GM19324 (cell line): ENCODE results near the gene PLCB1.

ENCODE experiments used
- ATAC-seq: cut with Tn5 transposase; IDR thresholded peaks from one replicate; pipeline ENCODE4 v1.9.1; 2021; ENCODE audit warnings: mild to moderate bottlenecking, moderate library complexity; ENCODE audit not compliant: unreplicated experiment, low FRiP score

PLCB1 gene

DNA sequence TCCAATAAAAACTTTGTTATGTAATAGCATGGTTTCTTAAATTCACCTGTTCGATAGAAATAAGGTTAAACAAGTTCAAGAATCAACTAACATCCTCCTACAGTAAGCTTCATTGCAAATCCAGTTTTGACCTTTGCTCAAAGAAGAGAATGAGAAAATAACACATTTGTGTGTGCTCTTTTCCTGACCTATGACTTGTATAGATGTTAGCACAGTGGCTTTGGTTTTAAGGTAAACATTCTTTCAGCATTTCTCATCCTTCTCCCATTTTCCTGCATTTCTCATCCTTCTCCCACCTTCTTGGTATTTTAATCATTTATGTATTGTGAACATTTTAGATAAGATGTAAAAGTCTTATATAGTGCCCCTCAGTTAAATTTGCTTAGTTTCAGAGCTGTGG, 73.9 kb downstream of the PLCB1 start:
- ATAC-seq = no peak

DNA sequence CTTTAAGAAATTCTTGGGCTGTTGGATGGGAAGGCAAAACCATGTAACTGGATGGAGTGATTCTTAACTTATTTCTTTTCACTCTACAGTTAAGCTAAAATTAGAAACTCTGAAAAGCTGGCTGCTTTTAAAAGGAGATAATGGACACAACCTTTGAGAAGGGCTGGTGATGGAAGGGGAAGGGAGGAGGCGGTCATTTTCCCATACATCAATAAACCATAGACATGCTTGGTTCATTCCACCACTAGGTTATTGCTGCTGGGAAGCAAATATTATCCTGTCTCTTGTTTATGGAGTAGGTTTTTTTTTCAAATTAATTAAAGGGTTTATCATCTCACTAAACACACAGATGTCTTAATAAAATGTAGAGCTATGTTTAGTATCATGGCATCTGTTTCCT, 76.2 kb downstream of the PLCB1 start:
- ATAC-seq = no peak

DNA sequence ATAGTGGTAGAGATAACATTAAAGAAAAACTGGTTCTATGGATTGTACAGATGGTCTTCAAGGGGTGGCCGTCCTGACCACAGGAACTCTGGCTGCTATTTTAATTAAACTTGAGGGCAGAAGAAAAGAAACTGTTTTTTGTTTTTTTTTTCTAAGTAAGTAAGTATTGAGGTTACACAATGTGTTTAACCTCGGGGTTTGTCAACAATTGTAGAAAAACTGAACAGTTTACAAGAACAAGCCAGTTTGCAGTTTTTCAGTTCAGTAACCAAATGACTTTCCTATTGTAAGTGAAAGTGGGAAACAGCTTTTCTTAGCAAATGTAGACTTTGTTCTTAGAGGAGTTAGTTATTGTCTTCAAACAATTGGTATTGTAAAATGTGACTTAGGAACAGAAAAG, 77.0 kb downstream of the PLCB1 start:
- no peak for ATAC-seq

DNA sequence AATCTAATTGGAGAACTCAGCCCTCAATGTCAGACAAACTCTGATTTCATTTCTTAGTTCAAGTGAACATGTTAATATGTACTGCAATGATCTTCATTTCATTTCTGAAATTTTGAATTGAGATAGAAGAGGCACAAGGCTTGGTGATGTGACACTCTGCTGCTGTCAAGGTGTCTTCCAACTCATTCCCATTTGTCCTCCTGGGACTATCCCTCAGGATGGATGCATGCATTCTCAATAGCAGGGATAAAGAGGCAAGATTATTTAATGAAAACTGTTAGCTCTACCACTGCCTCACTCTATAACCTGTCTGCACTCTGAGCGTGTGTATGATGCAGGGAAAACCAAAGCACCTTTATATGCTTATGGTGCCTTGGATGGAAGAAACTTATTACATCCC, 78.7 kb downstream of the PLCB1 start:
- no peak for ATAC-seq

DNA sequence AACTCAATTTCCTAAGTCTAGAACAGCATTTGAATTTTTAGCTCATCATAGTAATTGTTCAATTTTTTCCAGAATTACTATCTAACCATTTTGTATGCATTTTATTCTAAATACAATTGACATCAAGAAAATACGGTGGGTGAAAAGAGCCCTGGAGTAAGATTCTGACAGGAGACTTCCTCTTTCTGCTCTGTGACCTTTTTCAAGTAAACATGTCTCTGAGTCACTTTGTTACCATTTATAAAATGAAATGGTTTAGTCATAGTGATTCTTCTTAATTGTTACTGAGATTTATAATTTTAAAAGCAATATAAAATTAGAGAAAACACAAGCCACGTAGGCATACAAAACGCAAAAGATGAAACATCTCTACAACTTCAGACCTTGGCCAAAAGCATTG, 80.2 kb downstream of the PLCB1 start:
- ATAC-seq = no peak

DNA sequence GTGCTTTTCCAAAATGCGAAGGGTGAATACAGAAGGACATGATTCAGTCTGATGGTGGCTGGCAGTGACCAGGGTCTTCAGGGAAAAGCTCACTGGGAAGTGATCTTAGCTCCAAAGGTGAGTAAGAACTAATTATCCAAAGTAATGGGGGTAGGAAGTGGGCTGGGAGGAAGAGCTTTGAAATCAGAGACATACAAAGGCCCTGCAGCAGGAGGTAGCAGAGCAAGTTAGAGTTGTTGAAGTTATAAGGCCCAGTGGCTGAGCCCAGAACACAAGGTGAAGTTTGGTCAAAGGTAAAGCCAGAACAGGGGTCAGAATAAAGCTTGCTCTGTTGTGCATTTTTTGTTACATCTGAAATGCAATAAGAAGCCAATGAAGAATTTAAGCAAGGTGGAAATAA, 81.2 kb downstream of the PLCB1 start:
- ATAC-seq = no peak

DNA sequence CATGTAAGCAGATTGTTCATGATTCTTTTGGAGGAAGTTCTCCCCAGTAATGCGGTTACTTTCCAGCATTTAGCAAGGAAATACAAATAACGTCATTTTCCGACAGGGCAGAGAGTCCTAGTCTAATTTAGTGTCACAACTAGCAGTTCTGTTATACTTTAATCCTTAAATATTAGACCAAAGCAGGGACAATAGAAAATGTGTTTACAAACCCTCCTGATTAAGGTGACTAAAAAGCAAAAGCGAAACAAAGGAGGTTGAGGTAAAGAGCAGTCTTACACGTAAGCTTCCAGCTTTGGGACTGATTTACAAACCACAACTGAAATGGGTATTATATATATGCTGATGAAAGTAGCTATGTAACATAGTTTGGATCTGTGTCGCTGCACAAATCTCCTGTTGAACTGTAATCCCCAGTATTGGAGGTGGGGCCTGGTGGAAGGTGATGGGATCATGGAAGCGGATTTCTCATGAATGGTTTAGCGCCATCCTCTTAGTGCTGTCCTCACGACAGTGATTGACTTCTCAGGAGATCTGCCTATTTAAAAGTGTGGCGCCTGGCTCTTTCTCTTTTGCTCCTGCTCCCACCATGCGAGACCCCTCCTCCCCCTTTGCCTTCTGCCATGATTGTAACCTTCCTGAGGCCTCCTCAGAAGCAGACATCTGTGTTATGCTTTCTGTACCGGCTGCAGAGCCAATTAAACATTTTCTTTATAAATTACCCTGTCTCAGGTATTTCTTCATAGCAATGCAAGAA, 81.9 kb downstream of the PLCB1 start:
- peak; percentile 83 for ATAC-seq

DNA sequence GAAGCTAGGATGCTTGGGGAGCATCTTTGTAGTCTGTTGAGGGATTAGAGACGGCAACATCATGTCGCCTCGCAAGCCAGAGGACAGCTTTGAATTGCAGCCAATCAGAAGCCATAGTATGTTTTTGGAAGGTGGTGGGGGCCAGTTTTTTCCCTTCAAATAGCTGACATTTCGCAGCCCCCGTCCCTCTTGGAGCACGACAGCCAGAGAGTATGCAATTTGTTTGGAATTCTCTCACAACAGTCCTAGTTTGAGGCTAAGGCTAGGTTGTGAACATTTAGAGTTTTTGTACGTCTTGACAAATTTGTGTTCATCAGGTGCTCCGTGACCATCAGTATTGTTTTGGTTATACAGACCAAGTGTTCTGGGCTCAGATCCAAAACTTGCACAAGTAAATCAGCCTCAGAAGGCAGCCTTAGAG, 83.3 kb downstream of the PLCB1 start:
- no peak for ATAC-seq

DNA sequence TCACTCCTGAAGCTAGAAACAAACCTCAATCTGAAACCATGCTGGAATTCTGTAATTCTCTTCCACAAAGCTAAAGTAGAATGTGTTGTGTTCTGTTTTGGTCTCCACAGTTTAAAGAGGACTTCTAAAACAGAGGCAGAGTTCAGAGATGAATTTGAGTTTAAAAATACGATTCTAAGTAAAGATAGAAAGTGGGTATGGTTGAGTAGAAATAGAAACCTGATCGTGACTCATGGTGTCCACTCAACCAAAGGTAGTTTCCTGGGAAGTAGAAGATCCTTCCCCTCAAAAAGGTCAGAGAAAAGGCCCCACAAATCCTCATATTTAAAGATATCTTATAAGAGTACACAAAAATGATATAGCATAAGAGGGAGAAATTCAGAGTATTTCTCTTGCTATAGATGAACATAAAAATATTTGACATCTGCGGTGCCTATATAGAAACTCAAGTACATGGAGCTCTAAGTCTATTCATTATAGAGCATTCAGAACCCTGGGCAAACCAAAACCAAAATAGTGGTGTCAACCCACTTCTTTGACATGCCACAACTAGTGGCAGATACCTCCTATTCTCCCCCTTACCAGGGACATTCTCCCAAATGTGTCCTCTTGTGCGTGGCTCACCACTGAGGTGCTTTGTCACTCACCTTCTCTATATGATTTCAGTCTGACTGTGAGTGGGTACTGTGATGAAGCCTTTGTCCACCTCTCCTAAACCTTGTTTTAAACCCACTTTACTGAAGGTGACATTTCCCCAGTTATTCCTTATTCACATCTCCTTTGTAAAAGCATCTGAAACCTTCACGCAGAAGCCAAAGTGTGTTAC, 84.5 kb downstream of the PLCB1 start:
- no peak for ATAC-seq

DNA sequence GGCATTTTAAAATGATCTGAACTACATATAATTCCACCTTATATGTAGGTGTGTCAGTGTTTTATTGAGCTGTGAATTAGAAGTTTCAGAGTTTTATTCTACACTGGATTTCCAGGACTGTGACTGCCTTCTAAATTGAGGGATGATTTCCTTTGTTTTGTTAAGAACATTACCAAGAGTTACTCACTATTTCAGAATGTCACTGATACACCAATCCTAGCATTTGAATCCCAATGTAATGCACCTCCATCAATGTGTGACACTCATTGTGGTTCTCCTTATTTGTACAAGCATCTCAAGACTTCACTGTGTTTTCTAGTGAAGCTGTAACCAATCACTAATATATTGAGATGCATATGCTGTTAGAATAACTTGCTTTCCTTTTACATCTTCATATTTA, 86.8 kb downstream of the PLCB1 start:
- no peak for ATAC-seq

DNA sequence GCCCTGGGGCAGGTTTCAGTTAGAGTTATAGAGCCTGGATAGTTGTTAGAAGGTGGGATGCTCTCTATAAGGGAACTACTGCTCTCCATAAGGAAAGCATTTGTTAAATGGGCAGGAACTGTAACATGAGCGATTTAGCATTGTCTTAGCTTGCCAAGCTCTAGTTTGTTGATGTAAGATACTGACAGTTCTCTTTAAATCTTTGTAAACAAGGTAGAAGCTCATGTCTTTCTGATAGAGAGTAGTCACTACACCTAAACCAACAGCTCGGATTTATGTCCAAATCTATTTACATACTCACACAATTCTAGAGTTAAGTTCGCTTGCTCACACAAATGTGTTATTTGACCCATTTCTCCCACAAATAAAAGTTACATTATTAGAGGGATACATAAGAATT, 87.3 kb downstream of the PLCB1 start:
- ATAC-seq = no peak

DNA sequence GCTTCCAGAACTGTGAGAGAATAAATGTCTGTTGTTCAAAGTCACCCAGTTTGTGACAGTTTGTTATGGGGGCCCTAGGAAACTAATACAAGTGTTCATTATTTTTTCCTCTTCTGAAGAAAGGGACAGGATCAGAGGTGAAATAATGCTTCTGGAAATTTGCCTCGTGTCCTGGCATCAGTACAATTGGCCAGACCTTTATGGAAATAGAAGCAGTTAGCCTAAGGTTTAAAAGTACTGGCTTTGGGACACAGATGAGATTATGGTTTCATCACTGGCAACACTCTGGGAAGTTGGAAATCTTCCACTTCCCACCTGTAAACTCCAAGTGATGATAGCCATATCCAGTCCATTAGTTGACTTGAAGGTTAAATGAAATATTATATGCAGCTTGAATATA, 88.7 kb downstream of the PLCB1 start:
- ATAC-seq = no peak

DNA sequence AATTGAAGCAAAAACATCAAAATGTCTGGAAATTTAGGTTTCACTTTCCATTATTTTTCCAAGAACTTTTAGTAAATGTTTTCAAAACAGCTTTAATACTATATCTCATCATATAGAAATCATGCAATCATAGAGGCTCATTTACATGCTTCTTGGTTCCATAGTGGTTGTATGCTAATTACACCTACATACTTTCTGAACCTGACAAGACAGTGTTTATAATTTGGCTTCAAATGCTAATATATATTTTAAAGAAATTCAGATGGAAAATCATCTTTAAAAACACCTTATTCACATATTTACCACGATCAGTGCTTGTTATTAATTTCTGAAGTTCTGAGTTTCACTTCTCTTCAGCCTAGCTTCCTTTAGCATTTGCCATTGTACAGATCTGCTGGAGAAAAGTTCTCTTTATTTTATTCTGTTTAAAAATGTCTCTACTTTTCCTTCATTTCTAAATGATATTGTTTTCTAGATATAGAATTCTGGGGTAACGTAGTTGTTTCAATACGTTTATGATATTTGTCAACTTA, 89.9 kb downstream of the PLCB1 start:
- ATAC-seq = no peak

DNA sequence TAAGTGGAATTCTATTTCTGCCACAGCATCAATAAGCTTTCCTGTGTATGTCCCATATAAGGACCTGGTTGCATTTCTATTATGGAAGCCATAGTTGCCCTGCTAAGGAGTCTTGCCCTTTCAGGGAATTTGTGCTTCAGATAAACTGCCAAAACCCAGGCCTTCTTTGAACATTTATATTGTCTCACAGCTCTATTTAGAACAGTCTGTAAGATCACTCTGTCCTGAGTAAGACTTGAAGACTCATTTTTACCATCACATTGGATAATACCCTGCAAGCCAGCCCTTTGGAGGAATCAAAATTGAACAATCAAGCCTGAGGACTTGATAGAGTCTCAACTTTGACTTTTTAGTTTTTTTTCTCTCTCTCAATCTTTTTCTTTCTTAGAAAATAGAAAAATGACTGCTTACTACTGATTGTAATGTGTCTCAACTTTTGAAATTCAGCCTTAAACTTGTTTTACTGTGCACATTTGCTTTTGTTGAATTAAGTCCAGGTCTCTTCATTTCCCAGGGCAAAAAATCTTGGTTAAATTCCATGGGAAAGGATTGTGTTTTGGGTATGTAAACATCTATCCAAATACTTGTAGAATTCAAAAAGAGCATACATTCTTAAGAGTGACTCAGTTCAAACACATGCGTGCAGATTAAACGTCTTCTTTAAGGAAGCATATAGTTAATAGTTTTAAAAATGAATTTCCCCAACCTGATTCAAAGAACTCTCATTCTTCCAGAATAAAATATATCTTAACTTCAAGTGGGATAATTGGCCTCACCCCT, 91.2 kb downstream of the PLCB1 start:
- ATAC-seq = no peak

DNA sequence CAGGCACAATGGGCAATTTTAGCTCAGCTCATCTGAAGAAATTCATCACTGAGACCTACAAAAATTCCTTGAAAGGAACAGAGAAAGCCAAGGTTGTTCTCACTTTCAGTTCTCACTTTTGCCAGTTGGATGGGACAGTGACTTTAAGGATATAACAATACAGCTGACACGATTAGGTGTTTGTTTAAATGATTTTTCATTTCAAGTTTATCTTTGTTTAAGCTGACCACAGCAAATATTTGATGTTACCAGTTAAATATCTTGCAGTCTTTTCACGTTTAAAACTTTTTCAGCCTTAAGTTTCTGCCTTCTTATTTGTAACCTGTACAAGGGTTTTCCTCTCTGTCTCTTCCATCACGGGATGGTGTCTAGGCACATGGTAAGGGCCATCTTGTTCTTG, 93.6 kb downstream of the PLCB1 start:
- ATAC-seq = no peak

DNA sequence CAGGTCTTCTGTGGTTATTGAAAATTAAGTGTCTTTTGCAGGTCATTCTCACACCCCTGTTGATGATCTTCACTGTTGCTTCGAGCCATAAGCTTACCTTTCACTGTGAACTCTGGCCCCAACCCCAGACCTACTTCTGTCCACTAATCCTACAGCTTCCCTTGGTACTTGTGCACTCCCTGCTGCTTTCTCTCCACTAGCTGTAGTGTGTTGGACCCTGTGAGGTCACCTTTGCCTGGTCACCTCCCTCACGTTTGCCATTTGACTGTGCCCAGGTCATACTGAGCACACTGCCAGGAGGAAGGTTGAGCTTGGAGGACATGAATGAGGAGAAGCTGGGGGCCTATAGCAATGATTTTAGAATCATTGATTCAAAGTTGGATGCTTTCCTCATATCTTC, 94.0 kb downstream of the PLCB1 start:
- ATAC-seq = no peak

DNA sequence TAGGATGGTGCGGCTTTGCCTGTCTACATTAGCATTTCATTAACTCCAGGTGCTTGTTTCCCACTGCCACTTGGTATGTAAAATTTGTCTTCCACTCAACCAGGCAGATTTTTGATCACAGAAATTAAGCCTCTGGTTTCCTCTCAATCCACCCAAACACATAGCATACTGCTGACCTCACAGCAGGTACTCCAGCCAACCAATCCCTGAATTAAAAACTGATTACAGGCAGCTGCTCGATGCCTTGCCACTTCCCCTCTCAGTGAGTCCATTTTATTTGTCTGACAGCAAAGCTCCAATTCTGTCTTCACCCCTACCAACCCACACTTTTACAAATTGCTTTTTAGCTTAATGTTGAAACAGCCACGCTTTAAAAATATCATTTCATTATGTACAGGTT, 95.2 kb downstream of the PLCB1 start:
- no peak for ATAC-seq

DNA sequence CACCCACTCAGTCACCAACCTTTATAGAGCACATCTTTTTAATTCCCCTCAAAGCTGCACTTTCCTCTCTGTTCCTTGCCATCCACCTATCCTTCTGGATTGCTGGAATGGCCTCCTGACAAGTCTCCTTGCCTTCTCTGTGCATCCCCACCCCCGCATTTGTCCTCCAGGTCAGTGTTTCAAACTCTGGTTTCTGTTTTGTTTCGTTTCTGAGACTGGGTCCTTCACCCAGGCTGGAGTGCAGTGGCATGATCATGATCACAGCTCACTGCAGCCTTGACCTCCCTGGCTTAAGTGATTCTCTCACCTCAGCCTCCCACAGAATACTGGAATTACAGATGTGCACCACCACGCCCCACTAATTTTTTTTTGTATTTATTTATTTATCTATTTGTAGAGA, 96.2 kb downstream of the PLCB1 start:
- ATAC-seq = peak; percentile 59

DNA sequence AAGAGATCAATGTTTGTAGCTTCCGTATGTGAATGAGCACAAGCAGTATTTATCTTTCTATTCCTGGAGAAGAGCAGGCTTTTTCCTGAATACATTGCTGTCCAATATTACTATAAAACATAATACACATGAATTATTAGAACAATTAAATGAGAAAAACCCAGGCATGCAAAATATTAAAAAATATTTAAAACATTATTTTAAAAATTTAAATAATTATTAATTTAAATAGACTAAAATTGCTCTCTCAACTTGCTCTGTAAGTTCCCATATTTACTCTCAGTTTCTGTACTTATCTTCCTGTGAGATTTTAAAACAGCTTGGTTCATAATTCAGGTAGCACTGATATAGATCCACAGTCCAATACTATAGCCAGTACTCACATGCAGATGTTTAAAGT, 97.0 kb downstream of the PLCB1 start:
- no peak for ATAC-seq

DNA sequence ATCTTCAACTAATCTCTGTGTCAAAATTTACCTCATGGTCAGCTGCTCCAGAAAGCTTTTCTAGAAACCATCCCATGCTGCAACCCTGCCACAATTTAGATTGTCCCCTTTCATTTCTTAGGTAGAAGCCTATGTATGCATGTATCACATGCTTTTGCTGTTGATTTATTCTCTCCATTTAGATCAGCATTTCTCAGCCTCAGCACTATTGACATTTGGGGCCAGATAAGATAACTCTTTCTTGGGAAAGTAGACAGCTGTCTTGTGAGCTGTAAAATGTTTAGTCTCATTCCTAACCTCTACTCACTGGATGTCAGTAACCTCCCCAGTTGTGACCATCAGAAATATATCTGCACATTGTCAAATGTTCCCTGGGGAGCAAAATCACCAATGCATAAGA, 99.0 kb downstream of the PLCB1 start:
- no peak for ATAC-seq

DNA sequence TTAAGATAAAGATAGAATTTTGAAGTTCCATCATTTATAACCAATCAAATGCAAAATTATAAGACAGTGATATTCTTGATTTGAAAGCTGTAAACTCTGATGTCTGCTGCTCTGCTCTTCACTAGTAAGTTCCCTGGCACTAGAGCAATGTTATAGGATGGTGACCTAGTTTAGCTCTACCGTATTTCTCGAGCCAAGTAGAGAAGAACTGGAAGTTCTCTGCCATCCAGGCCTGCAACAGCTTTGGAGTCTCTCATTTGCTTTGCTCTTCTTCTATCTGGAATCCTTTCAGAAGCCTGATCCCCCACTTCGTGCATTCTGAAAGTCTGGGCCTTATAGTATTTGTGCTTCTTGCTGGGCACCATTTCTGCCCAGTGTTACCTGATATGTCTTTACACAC, 100.3 kb downstream of the PLCB1 start:
- no peak for ATAC-seq
